HepG2 (cell line): ENCODE measurements around the gene RIN3. TPM values are rescaled to one million over a fixed set of nuclear protein-coding genes. Genes with fewer than 3 reads are reported as not detected.

Source experiments
- CHCHD3 ChIP-seq: sonication (generic); formaldehyde crosslinking; IDR thresholded peaks from 2 replicates; pipeline ENCODE4 v1.8.0; 2022; ENCODE audit warnings: mild to moderate bottlenecking, missing genetic modification reagents, moderate library complexity
- HIVEP1 ChIP-seq: sonication (generic); formaldehyde crosslinking; IDR thresholded peaks from 2 replicates; pipeline ENCODE4 v1.4.0; 2020; ENCODE audit warnings: mild to moderate bottlenecking, missing genetic modification reagents
- HMG20A ChIP-seq: IDR thresholded peaks from 2 replicates; pipeline ENCODE4 v1.6.1; 2016; ENCODE audit warnings: borderline replicate concordance
- HOXA9 ChIP-seq: sonication (generic); formaldehyde crosslinking; IDR thresholded peaks from 2 replicates; pipeline ENCODE4 v1.8.1; 2022; ENCODE audit warnings: missing genetic modification reagents, mild to moderate bottlenecking, moderate library complexity, borderline replicate concordance
- POLR2AphosphoS5 ChIP-seq: IDR thresholded peaks from 2 replicates; pipeline ENCODE4 v1.6.1; 2012; ENCODE audit warnings: low read depth, low read length
- RFX5 ChIP-seq: IDR thresholded peaks from 2 replicates; pipeline ENCODE4 v1.6.1; 2011; ENCODE audit warnings: low read depth, low read length, improper control_type of control experiment
- RXRB ChIP-seq: IDR thresholded peaks from 2 replicates; pipeline ENCODE4 v1.6.1; 2016; ENCODE audit warnings: borderline replicate concordance, missing genetic modification reagents, missing compliant biosample characterization
- SIN3A ChIP-seq: IDR thresholded peaks from 2 replicates; pipeline ENCODE4 v1.6.1; 2011; ENCODE audit warnings: low read depth, mild to moderate bottlenecking, control low read depth, low read length, borderline replicate concordance
- XRCC5 ChIP-seq: fragments of 200-400 bp; formaldehyde crosslinking; optimal IDR thresholded peaks from 2 replicates; pipeline ENCODE3; 2017; ENCODE audit warnings: mild to moderate bottlenecking, low read length
- ZNF780A ChIP-seq: sonication (generic); formaldehyde crosslinking; IDR thresholded peaks from 2 replicates; pipeline ENCODE4 v1.8.0; 2022; ENCODE audit warnings: mild to moderate bottlenecking, missing genetic modification reagents, moderate library complexity
- polyA plus RNA-seq, 8 experiments: library from polyadenylated mRNA; depleted of rRNA in 3 of 8; stranded (reverse) in 7 of 8; unstranded in 1 of 8; fragments of >200 nt; fragmentation: Illumina TruSeq in 4 of 8; extraction: Trizol in 4 of 8; gene quantifications; 2 replicates each; pipeline versions ENCODE4 v1.2.1 to v1.2.3, GENCODE V29; 2011 to 2016; ENCODE audit warnings: low read depth in 4 of 8, missing spikeins in 1 of 8, mixed read lengths in 1 of 8; ENCODE audit not compliant: insufficient read depth in 1 of 8
- total RNA-seq, 5 experiments: library from RNA; depleted of rRNA; stranded (reverse); fragments of >200 nt; fragmentation: Illumina TruSeq; extraction: Trizol; gene quantifications; 2 replicates each; pipeline ENCODE4 v1.2.3, GENCODE V29; 2016; ENCODE audit warnings: low read depth in 1 of 5
- TF ChIP-seq, protein P1 (sequence below): IDR thresholded peaks from 2 replicates; pipeline ENCODE4 v1.6.1; 2012; ENCODE audit warnings: inconsistent platforms
- TF ChIP-seq, protein P2 (sequence below): sonication (generic); formaldehyde crosslinking; IDR thresholded peaks from 2 replicates; pipeline ENCODE4 v1.8.0; 2022; ENCODE audit warnings: mild to moderate bottlenecking, missing genetic modification reagents, moderate library complexity
- TF ChIP-seq, protein P3 (sequence below): sonication (generic); formaldehyde crosslinking; IDR thresholded peaks from 2 replicates; pipeline ENCODE4 v1.4.0; 2020; ENCODE audit warnings: missing genetic modification reagents, borderline replicate concordance

RIN3 gene
- total and polyA plus RNA-seq, 2 of the 13 experiments (the other 11 are each of a cell fraction or from before 2014, with no cell fraction given), result 2.3 to 3.6 TPM

DNA sequence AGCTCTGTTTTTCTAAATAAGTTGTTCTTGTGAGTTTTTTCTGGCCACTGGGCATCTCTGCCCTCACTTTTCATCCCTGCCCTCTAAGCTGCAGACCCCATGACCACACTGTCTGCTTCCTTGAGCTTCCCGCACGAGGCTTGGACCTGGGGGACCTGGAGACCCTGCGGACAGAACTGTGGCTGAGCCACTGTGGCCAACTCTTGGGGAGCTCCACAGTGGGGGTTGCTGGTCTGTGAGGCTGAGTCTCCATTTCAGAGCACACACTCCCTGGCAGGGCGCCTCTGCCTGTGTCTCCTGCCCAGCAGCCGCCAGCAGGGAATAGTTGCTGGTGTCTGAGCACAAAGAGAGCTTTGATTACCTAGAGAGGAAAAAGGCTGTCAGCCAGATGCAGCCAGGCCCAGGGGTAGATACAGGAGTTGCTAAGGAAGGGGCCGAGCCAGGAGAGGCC, 13.1 kb upstream of the RIN3 start (continued):
- no peak for TF ChIP-seq POLR2AphosphoS5
- TF ChIP-seq, protein P1, sequence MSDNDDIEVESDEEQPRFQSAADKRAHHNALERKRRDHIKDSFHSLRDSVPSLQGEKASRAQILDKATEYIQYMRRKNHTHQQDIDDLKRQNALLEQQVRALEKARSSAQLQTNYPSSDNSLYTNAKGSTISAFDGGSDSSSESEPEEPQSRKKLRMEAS, result no peak
- TF ChIP-seq ZNF780A (CRISPR knock-in tag), result no peak
- peak; percentile 35; the same call in 1 of the 2 replicates for TF ChIP-seq HMG20A (CRISPR knock-in tag)
- TF ChIP-seq HOXA9 (CRISPR knock-in tag), result no peak
- TF ChIP-seq RFX5, result peak; percentile 15; the same call in 1 of the 2 replicates
- no peak for TF ChIP-seq CHCHD3 (CRISPR knock-in tag)
- no peak for TF ChIP-seq HIVEP1 (CRISPR knock-in tag)
- peak; percentile 32; the same call in 1 of the 2 replicates for TF ChIP-seq RXRB (CRISPR knock-in tag)
- TF ChIP-seq SIN3A, result no peak
- TF ChIP-seq XRCC5, result peak; percentile 50
- TF ChIP-seq, protein P2, sequence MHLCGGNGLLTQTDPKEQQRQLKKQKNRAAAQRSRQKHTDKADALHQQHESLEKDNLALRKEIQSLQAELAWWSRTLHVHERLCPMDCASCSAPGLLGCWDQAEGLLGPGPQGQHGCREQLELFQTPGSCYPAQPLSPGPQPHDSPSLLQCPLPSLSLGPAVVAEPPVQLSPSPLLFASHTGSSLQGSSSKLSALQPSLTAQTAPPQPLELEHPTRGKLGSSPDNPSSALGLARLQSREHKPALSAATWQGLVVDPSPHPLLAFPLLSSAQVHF (CRISPR knock-in tag), result no peak
- TF ChIP-seq, protein P3, sequence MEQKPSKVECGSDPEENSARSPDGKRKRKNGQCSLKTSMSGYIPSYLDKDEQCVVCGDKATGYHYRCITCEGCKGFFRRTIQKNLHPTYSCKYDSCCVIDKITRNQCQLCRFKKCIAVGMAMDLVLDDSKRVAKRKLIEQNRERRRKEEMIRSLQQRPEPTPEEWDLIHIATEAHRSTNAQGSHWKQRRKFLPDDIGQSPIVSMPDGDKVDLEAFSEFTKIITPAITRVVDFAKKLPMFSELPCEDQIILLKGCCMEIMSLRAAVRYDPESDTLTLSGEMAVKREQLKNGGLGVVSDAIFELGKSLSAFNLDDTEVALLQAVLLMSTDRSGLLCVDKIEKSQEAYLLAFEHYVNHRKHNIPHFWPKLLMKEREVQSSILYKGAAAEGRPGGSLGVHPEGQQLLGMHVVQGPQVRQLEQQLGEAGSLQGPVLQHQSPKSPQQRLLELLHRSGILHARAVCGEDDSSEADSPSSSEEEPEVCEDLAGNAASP (CRISPR knock-in tag), result peak; percentile 20; the same call in 1 of the 2 replicates
- TF ChIP-seq, all 625 proteins: peak for 11
